DOHH2 (cell line): ENCODE data around the gene NOMO2.
"Not testable (repeated sequence)": the region's sequence is repeated elsewhere in the genome, so short reads cannot be mapped to it uniquely, and the experiment has no call there.

Experiments used
- H3F3A ChIP-seq: fragments of 200-600 bp; sonication (generic), shearing (Covaris generic); 2 replicates; pipeline ENCODE4 v1.6.0; 2016; ENCODE audit warnings: antibody characterized with exemption, mild to moderate bottlenecking; ENCODE audit not compliant: control insufficient read depth, insufficient read depth
- H3K27ac ChIP-seq: fragments of 200-600 bp; sonication (generic); 2 replicates; pipeline ENCODE4 v1.5.1; 2014; ENCODE audit warnings: low read depth, mild to moderate bottlenecking, low read length, moderate library complexity
- H3K27me3 ChIP-seq: fragments of 200-600 bp; sonication (generic); 2 replicates; pipeline ENCODE4 v1.6.1; 2014; ENCODE audit warnings: mild to moderate bottlenecking, low read length, mixed read lengths; ENCODE audit not compliant: control insufficient read depth
- H3K36me3 ChIP-seq: fragments of 200-600 bp; sonication (generic); 2 replicates; pipeline ENCODE4 v1.6.1; 2014; ENCODE audit warnings: mild to moderate bottlenecking, low read length, moderate library complexity, mixed read lengths; ENCODE audit not compliant: control insufficient read depth
- H3K4me1 ChIP-seq: fragments of 200-600 bp; sonication (generic); 2 replicates; pipeline ENCODE4 v1.6.1; 2014; ENCODE audit warnings: mild to moderate bottlenecking, low read length, mixed read lengths; ENCODE audit not compliant: control insufficient read depth
- H3K4me2 ChIP-seq: fragments of 200-600 bp; sonication (generic); 2 replicates; pipeline ENCODE4 v1.6.0; 2014; ENCODE audit warnings: mild to moderate bottlenecking, low read length, moderate library complexity
- H3K4me3 ChIP-seq: fragments of 200-600 bp; sonication (generic); 2 replicates; pipeline ENCODE4 v1.5.1; 2014; ENCODE audit warnings: mild to moderate bottlenecking, low read length, mixed read lengths
- H3K79me2 ChIP-seq: fragments of 200-600 bp; sonication (generic); 2 replicates; pipeline ENCODE4 v1.6.1; 2014; ENCODE audit warnings: mild to moderate bottlenecking, low read length, mixed read lengths; ENCODE audit not compliant: control insufficient read depth
- H3K9me2 ChIP-seq: fragments of 200-600 bp; sonication (generic); replicated peaks from 2 replicates; pipeline ENCODE4 v1.6.1; 2014; ENCODE audit warnings: mild to moderate bottlenecking, low read length, mixed read lengths; ENCODE audit not compliant: control insufficient read depth
- H3K9me3 ChIP-seq: fragments of 200-600 bp; sonication (generic); 2 replicates; pipeline ENCODE4 v1.6.1; 2014; ENCODE audit warnings: antibody characterized with exemption, low read length, mixed read lengths; ENCODE audit not compliant: control insufficient read depth, insufficient read depth
- H4K20me1 ChIP-seq: fragments of 200-600 bp; sonication (generic); 2 replicates; pipeline ENCODE4 v1.6.0; 2014; ENCODE audit warnings: low read depth, mild to moderate bottlenecking, antibody characterized with exemption, low read length, moderate library complexity; ENCODE audit not compliant: control insufficient read depth, insufficient read depth

Gene NOMO2, protein sequence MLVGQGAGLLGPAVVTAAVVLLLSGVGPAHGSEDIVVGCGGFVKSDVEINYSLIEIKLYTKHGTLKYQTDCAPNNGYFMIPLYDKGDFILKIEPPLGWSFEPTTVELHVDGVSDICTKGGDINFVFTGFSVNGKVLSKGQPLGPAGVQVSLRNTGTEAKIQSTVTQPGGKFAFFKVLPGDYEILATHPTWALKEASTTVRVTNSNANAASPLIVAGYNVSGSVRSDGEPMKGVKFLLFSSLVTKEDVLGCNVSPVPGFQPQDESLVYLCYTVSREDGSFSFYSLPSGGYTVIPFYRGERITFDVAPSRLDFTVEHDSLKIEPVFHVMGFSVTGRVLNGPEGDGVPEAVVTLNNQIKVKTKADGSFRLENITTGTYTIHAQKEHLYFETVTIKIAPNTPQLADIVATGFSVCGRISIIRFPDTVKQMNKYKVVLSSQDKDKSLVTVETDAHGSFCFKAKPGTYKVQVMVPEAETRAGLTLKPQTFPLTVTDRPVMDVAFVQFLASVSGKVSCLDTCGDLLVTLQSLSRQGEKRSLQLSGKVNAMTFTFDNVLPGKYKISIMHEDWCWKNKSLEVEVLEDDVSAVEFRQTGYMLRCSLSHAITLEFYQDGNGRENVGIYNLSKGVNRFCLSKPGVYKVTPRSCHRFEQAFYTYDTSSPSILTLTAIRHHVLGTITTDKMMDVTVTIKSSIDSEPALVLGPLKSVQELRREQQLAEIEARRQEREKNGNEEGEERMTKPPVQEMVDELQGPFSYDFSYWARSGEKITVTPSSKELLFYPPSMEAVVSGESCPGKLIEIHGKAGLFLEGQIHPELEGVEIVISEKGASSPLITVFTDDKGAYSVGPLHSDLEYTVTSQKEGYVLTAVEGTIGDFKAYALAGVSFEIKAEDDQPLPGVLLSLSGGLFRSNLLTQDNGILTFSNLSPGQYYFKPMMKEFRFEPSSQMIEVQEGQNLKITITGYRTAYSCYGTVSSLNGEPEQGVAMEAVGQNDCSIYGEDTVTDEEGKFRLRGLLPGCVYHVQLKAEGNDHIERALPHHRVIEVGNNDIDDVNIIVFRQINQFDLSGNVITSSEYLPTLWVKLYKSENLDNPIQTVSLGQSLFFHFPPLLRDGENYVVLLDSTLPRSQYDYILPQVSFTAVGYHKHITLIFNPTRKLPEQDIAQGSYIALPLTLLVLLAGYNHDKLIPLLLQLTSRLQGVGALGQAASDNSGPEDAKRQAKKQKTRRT

DNA sequence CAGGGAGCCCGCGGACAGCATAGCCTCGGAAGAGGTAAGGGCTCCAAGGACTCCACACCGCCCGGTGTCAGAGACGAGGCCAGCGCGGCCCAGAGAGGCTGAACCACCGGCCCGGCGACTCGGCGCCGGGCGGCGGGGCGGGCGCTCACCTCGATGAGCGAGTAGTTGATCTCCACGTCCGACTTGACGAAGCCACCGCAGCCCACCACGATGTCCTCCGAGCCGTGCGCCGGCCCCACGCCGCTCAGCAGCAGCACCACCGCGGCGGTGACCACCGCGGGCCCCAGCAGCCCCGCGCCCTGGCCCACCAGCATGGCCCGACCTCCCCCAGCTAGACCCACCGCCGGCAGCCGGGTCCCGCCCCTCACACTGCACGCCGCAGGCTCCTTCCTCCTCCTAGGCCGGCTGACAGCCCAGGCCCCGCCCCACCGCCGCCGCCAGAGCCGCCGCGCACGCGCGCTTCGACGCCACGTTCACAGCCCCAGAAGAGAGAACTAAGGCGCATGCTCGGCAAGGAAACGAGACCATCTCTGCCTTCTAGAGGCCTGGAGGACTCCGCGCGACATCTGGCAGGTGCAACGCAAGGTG lies at the start of gene NOMO2:
Gene NOMO2 (minus strand): TSS at position 371 of the 588 bp plus-strand sequence. CDS start 57 bp downstream, at position 314.
- peak within 1 kb of the TSS; percentile 34 for H3K4me2 ChIP-seq
- H3K4me3 ChIP-seq = peak within 1 kb of the TSS; percentile 58
- H3K27ac ChIP-seq = not testable (repeated sequence)

DNA sequence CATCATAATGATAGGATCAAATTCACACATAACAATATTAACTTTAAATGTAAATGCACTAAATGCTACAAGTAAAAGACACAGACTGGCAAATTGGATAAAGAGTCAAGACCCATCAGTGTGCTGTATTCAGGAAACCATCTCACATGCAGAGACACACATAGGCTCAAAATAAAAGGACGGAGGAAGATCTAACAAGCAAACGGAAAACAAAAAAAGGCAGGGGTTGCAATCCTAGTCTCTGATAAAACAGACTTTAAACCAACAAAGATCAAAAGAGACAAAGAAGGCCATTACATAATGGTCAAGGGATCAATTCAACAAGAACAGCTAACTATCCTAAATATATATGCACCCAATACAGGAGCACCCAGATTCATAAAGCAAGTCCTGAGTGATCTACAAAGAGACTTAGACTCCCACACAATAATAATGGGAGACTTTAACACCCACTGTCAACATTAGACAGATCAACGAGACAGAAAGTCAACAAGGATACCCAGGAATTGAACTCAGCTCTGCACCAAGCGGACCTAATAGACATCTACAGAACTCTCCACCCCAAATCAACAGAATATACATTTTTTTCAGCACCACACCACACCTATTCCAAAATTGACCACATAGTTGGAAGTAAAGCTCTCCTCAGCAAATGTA lies 48.4 kb upstream of the NOMO2 start:
- not testable (repeated sequence) for H3K4me3 ChIP-seq, H3K9me3 ChIP-seq, H3F3A ChIP-seq, H3K4me1 ChIP-seq, H3K9me2 ChIP-seq, H4K20me1 ChIP-seq, H3K36me3 ChIP-seq, H3K4me2 ChIP-seq, H3K79me2 ChIP-seq, H3K27ac ChIP-seq, H3K27me3 ChIP-seq

More for the DNA sequence above, at the start of gene NOMO2:
- not testable (repeated sequence) for H3K27me3 ChIP-seq, H3K9me3 ChIP-seq, H4K20me1 ChIP-seq, H3K4me1 ChIP-seq, H3K9me2 ChIP-seq, H3F3A ChIP-seq, H3K36me3 ChIP-seq
- H3K79me2 ChIP-seq = peaks cover 21% of the 10 kb centered on the region

DNA sequence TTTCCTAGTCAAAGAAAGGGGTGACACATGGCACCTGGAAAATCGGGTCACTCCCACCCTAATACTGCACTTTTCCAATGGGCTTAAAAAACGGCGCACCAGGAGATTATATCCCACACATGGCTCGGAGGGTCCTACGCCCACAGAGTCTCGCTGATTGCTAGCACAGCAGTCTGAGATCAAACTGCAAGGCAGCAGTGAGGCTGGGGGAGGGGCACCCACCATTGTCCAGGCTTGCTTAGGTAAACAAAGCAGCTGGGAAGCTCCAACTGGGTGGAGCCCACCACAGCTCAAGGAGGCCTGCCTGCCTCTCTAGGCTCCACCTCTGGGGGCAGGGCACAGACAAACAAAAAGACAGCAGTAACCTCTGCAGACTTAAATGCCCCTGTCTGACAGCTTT lies 46.4 kb upstream of the NOMO2 start:
- not testable (repeated sequence) for H3K4me3 ChIP-seq, H3K9me3 ChIP-seq, H3K4me2 ChIP-seq, H4K20me1 ChIP-seq, H3K36me3 ChIP-seq, H3K79me2 ChIP-seq, H3K4me1 ChIP-seq, H3K9me2 ChIP-seq, H3K27me3 ChIP-seq, H3K27ac ChIP-seq, H3F3A ChIP-seq

DNA sequence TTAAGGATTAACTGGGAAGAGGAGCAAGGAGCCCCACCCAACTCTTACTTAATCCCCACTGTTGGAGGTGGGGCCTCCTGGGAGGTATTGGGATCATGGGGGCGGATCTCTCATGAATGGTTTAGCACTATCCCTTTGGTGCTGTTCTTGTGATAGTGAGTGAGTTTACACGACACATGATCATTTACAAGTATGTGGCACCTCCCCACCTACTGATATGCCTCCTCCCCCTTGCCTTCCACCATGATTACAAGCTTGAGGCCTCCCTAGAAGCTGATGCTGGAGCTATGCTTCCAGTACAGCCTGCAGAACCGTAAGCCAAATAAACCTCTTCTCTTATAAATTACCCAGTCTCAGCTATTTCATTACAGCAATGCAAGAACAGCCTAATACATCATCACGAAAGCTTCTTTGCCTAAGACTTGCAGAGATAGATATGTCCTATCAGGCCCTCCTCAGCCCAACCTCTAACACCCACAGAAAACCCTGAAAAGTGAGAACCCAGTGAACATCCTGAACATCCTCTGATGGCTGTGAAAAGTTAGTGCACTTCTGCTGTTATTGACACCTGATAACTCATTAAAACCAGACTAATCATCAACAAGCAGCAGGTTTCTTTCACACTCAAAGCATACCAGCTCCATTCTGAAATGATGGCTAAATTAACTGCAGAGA lies 41.8 kb upstream of the NOMO2 start:
- H3K79me2 ChIP-seq, H3K36me3 ChIP-seq, H3K4me1 ChIP-seq, H3K9me3 ChIP-seq, H3F3A ChIP-seq, H3K4me3 ChIP-seq, H4K20me1 ChIP-seq, H3K4me2 ChIP-seq, H3K27ac ChIP-seq, H3K9me2 ChIP-seq, H3K27me3 ChIP-seq: not testable (repeated sequence)

DNA sequence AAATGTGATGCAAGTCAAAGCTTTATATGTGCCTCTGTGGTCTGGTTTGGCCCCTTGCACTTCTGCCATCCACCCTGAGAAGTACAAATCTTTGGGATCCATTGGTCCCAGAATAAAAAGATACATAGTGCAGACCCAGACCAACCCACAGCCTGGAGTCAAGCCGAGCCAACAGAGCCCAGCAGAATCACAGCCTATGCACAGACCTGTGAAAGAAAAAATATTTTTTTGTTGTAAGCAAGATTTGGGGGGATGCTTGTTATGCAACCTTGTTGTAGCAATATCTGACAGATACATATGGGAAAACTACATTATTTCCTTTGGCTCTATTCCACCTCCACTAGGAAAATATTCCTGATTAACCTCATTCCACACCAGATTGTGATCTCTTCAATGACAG lies 36.7 kb upstream of the NOMO2 start:
- not testable (repeated sequence) for H3K4me1 ChIP-seq, H3K79me2 ChIP-seq, H3K36me3 ChIP-seq, H3K4me3 ChIP-seq, H3K27me3 ChIP-seq, H3K9me3 ChIP-seq, H3K27ac ChIP-seq, H3F3A ChIP-seq, H3K9me2 ChIP-seq, H3K4me2 ChIP-seq, H4K20me1 ChIP-seq

DNA sequence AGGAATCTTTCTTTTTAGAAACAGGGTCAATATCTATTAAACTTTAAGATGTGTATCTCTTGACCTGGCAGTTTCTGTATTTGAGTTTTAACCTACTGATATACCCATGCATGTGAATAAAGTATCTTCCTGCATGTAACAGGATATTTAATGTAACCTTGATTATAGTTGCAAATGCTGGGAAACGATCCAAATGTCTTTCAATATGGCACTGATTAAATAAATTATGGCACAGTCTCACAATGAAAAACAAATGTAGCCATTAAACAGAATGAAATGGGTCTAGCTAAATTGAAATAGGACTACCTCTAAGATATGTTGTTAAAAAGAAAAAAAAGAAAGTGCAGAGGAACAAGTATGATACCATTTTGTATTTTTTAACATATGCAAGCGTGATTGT lies 35.8 kb upstream of the NOMO2 start:
- H3K79me2 ChIP-seq, H4K20me1 ChIP-seq, H3K9me3 ChIP-seq, H3K27me3 ChIP-seq, H3K4me2 ChIP-seq, H3K9me2 ChIP-seq, H3K4me1 ChIP-seq, H3K27ac ChIP-seq, H3F3A ChIP-seq, H3K36me3 ChIP-seq, H3K4me3 ChIP-seq: not testable (repeated sequence)

DNA sequence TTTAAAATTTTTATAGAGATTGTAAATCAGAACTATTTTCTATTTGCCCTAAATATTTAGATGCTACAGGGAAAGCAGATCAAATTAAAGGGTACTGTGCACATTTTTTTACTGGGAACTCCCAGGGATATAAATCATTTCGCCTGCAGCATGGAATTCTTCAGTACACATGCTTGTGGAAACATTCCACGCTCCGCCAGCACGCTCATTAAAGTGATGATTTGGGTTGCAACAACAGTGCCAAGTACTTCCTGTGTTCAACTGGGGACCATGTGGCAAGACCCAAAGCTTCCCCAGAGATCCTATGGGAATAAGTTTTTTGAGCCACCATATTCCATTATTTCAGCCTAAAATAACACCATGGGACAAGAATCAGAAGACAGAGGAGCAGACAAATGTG lies 35.4 kb upstream of the NOMO2 start:
- not testable (repeated sequence) for H3K4me1 ChIP-seq, H3K9me3 ChIP-seq, H3K36me3 ChIP-seq, H3K4me3 ChIP-seq, H3K4me2 ChIP-seq, H3K27me3 ChIP-seq, H3K79me2 ChIP-seq, H3F3A ChIP-seq, H3K9me2 ChIP-seq, H3K27ac ChIP-seq, H4K20me1 ChIP-seq
